Neural progenitor cell (in vitro differentiated cells): Measurements from ENCODE around the gene WLS. TPM values are rescaled to one million over a fixed set of nuclear protein-coding genes. Genes with fewer than 3 reads are reported as not detected.

Experiments
- DNase-seq: peaks from one replicate; pipeline ENCODE4 v3.0.0-alpha.2; 2016; ENCODE audit warnings: low spot score
- H2AFZ ChIP-seq: fragments of 200-600 bp; sonication (generic); replicated peaks from 2 replicates; pipeline ENCODE4 v1.6.1; 2016; ENCODE audit warnings: antibody characterized with exemption
- H3F3A ChIP-seq: fragments of 200-600 bp; sonication (generic); 2 replicates; pipeline ENCODE4 v1.6.1; 2016; ENCODE audit warnings: antibody characterized with exemption, low read depth
- H3K27ac ChIP-seq: fragments of 200-600 bp; sonication (generic); 2 replicates; pipeline ENCODE4 v1.5.1; 2016; ENCODE audit warnings: mild to moderate bottlenecking
- H3K27me3 ChIP-seq: fragments of 200-600 bp; sonication (generic); 2 replicates; pipeline ENCODE4 v1.6.1; 2016; ENCODE audit warnings: mild to moderate bottlenecking, moderate library complexity
- H3K36me3 ChIP-seq: fragments of 200-600 bp; sonication (generic); 2 replicates; pipeline ENCODE4 v1.5.1; 2016
- H3K4me1 ChIP-seq: fragments of 200-600 bp; sonication (generic); 2 replicates; pipeline ENCODE4 v1.6.1; 2016; ENCODE audit warnings: mixed run types
- H3K4me2 ChIP-seq: fragments of 200-600 bp; sonication (generic); 2 replicates; pipeline ENCODE4 v1.6.1; 2016
- H3K4me3 ChIP-seq: fragments of 200-600 bp; sonication (generic); 2 replicates; pipeline ENCODE4 v1.5.1; 2016
- H3K79me2 ChIP-seq: fragments of 200-600 bp; sonication (generic); 2 replicates; pipeline ENCODE4 v1.6.1; 2016; ENCODE audit warnings: low read depth
- H3K9ac ChIP-seq: fragments of 200-600 bp; sonication (generic); 2 replicates; pipeline ENCODE4 v1.6.1; 2016
- H3K9me3 ChIP-seq: fragments of 200-600 bp; sonication (generic); 2 replicates; pipeline ENCODE4 v1.5.1; 2016; ENCODE audit warnings: low read depth
- H4K20me1 ChIP-seq: fragments of 200-600 bp; sonication (generic); 2 replicates; pipeline ENCODE4 v1.6.1; 2016; ENCODE audit warnings: low read depth
- H3K27ac Mint-ChIP-seq: 3 replicates; pipeline ENCODE4 v1.8.0; 2021; ENCODE audit warnings: mixed read lengths
- H3K27me3 Mint-ChIP-seq: 2 replicates; pipeline ENCODE4 v1.8.0; 2022; ENCODE audit warnings: low read depth, mild to moderate bottlenecking, inconsistent platforms, moderate library complexity, mixed read lengths; ENCODE audit not compliant: insufficient read depth
- H3K36me3 Mint-ChIP-seq: 3 replicates; pipeline ENCODE4 v1.8.0; 2021; ENCODE audit warnings: mixed read lengths
- H3K4me1 Mint-ChIP-seq: 3 replicates; pipeline ENCODE4 v1.8.0; 2021; ENCODE audit warnings: mixed read lengths
- H3K4me3 Mint-ChIP-seq: 3 replicates; pipeline ENCODE4 v1.8.0; 2021; ENCODE audit warnings: mild to moderate bottlenecking, moderate library complexity, mixed read lengths
- H3K9me3 Mint-ChIP-seq: 3 replicates; pipeline ENCODE4 v1.8.0; 2020; ENCODE audit warnings: mixed read lengths
- EZH2 ChIP-seq: fragments of 200-600 bp; sonication (generic); IDR thresholded peaks from 2 replicates; pipeline ENCODE4 v1.6.1; 2017; ENCODE audit warnings: antibody characterized with exemption, mild to moderate bottlenecking, moderate library complexity
- EZH2phosphoT487 ChIP-seq: fragments of 200-600 bp; sonication (generic); IDR thresholded peaks from 2 replicates; pipeline ENCODE4 v1.6.1; 2017; ENCODE audit warnings: antibody characterized with exemption
- total RNA-seq: library from RNA; depleted of rRNA; stranded (reverse); fragments of >200 nt; gene quantifications from 2 replicates; pipeline ENCODE4 v1.2.3, GENCODE V29; 2015; ENCODE audit warnings: low replicate concordance
- TF ChIP-seq, protein P1 (sequence below): fragments of 200-600 bp; sonication (generic); IDR thresholded peaks from 2 replicates; pipeline ENCODE4 v1.5.1; 2017; ENCODE audit warnings: antibody characterized with exemption, mild to moderate bottlenecking

WLS gene
- total RNA-seq, 1 donor from 2014 or later: 259 TPM

DNA sequence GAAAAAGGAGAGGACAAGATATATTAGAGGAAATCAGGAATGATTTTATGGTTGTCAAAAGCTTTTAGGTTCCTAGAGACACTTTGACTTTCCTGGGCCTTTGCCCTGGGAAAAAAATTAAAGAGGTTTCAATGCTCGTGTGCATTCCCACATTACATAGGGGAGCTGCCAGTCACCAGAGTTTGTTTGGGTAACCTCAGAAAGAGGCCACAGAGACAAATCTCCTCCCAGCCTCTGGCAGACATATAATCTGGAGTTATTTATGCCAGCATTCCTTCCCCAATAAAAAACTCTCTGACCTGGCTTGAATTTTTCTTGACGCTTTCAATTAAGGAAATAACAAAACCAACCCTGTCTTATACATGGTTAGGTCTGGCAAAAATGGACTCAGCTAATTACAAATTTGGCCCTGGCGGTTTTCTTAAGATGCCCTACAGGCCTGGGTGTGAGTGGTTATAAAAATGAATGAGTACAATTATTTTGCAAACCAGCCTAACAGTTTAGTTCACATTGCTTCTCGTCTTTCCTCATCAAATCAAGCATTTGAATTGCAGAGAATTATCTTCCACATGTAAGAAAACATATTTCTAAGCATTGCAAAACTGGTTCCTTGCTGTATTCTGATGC is 63.7 kb downstream of the WLS start:
- Histone ChIP-seq H4K20me1 (peaks cover 15% of the 10 kb centered on the region), H3K79me2 (peaks cover 27% of the 10 kb centered on the region), H3K36me3 (no peaks in the 10 kb centered on the region), H3K4me2 (no peak overlapping the region), H3F3A (peaks cover 9% of the 10 kb centered on the region), H3K4me3 (no peak overlapping the region), H3K9ac (no peak overlapping the region), H3K4me1 (peaks cover 11% of the 10 kb centered on the region), H3K9me3 (no peaks in the 10 kb centered on the region), H3K27me3 (no peaks in the 10 kb centered on the region), H2AFZ (no peak overlapping the region), H3K27ac (no peak overlapping the region)
- no peak overlapping the region for H3K4me3 Mint-ChIP-seq
- peaks cover 18% of the 10 kb centered on the region for H3K4me1 Mint-ChIP-seq
- peaks cover 5% of the 10 kb centered on the region for H3K27me3 Mint-ChIP-seq
- peaks cover 14% of the 10 kb centered on the region for H3K9me3 Mint-ChIP-seq
- H3K36me3 Mint-ChIP-seq: peaks cover 54% of the 10 kb centered on the region
- H3K27ac Mint-ChIP-seq: no peak overlapping the region
- DNase-seq: no peak
- TF ChIP-seq EZH2phosphoT487 (no peak), EZH2 (no peak)
- TF ChIP-seq, protein P1, sequence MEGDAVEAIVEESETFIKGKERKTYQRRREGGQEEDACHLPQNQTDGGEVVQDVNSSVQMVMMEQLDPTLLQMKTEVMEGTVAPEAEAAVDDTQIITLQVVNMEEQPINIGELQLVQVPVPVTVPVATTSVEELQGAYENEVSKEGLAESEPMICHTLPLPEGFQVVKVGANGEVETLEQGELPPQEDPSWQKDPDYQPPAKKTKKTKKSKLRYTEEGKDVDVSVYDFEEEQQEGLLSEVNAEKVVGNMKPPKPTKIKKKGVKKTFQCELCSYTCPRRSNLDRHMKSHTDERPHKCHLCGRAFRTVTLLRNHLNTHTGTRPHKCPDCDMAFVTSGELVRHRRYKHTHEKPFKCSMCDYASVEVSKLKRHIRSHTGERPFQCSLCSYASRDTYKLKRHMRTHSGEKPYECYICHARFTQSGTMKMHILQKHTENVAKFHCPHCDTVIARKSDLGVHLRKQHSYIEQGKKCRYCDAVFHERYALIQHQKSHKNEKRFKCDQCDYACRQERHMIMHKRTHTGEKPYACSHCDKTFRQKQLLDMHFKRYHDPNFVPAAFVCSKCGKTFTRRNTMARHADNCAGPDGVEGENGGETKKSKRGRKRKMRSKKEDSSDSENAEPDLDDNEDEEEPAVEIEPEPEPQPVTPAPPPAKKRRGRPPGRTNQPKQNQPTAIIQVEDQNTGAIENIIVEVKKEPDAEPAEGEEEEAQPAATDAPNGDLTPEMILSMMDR: no peak

DNA sequence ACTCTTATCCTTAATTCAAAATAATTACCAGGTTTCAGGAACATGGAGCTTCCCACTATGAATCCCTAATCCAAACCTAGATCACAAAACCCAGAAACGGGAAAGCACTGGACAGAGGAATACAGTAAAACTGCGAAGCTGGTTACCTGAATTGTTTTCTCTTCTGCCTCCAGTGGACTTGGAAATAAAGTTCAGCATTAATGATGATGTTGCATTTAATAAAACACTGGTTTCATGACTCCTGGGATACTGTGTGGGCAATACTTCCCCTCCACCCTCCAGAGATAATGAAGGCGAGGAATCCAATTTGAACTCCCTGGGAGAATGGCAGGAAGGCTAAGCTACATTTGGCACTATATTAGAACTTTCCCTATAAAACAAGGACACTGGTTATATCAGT is 65.1 kb downstream of the WLS start:
- H3K27me3 Mint-ChIP-seq: peaks cover 5% of the 10 kb centered on the region
- TF ChIP-seq EZH2: no peak
- no peak overlapping the region for H3K4me3 ChIP-seq
- no peaks in the 10 kb centered on the region for H3F3A ChIP-seq
- no peaks in the 10 kb centered on the region for H3K27me3 ChIP-seq
- H3K4me1 Mint-ChIP-seq: peaks cover 5% of the 10 kb centered on the region
- H3K9ac ChIP-seq: no peak overlapping the region
- H3K4me2 ChIP-seq: no peak overlapping the region
- no peaks in the 10 kb centered on the region for H3K36me3 ChIP-seq
- peaks cover 21% of the 10 kb centered on the region for H3K9me3 Mint-ChIP-seq
- H3K4me3 Mint-ChIP-seq: no peak overlapping the region
- no peaks in the 10 kb centered on the region for H3K9me3 ChIP-seq
- no peak overlapping the region for H3K27ac ChIP-seq
- H2AFZ ChIP-seq: no peak overlapping the region
- peaks cover 63% of the 10 kb centered on the region for H3K36me3 Mint-ChIP-seq
- peaks cover 14% of the 10 kb centered on the region for H4K20me1 ChIP-seq
- peaks cover 23% of the 10 kb centered on the region for H3K79me2 ChIP-seq
- H3K4me1 ChIP-seq: no peaks in the 10 kb centered on the region
- no peak for DNase-seq
- no peak overlapping the region for H3K27ac Mint-ChIP-seq

DNA sequence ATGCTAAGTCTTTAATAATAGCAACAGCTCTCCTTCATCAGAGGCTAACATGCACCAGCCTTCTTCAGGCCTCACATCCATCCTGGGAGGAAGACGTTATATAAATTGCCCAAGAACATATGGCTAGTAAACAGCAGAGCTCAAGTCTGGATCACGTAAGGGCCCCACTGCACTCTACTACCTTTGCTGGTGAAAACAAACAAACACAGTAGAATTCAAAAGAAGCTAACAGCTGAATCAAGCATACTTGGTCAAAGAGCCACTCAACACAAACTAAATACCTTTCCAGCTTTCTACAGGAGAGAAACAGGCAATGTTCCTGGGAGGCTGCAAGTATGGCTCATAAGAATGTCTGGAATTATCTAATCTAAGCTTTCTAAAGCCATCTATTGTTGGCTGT is 66.0 kb downstream of the WLS start:
- Histone ChIP-seq H3K27ac (no peak overlapping the region), H4K20me1 (peaks cover 14% of the 10 kb centered on the region), H3K9me3 (no peaks in the 10 kb centered on the region), H3K79me2 (peaks cover 21% of the 10 kb centered on the region), H3K36me3 (no peaks in the 10 kb centered on the region), H3F3A (no peaks in the 10 kb centered on the region), H3K27me3 (no peaks in the 10 kb centered on the region), H2AFZ (no peak overlapping the region), H3K9ac (no peak overlapping the region), H3K4me2 (no peak overlapping the region), H3K4me3 (no peak overlapping the region), H3K4me1 (no peaks in the 10 kb centered on the region)
- no peak for DNase-seq
- Mint-ChIP-seq H3K27ac (no peak overlapping the region), H3K27me3 (peaks cover 5% of the 10 kb centered on the region), H3K4me1 (peaks cover 7% of the 10 kb centered on the region), H3K4me3 (no peak overlapping the region), H3K9me3 (peaks cover 20% of the 10 kb centered on the region), H3K36me3 (peaks cover 70% of the 10 kb centered on the region)
- TF ChIP-seq EZH2phosphoT487: no peak
- TF ChIP-seq EZH2: no peak
- TF ChIP-seq, protein P1: no peak

DNA sequence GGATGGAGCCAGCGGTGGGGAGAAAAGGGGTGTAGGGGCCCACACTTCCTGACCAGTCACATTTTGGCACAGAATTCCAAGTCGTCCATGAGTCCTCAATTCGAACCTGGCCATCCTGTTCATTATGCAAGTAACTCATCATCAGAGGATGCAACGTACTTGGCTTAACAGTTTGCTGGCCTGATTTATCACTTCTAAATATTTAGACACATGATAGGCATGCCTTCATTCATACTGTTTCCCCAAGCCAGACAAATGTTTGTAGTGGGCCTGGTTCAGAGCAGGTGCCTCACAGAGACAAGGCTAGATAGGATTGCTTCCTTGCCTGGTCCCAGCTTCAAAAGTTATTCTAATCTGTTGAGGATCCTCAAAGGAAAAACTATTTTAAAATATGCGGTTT is 66.7 kb downstream of the WLS start:
- Histone ChIP-seq H4K20me1 (peaks cover 11% of the 10 kb centered on the region), H2AFZ (no peak overlapping the region), H3K4me1 (no peaks in the 10 kb centered on the region), H3K36me3 (no peaks in the 10 kb centered on the region), H3K4me2 (no peak overlapping the region), H3K9ac (no peak overlapping the region), H3K79me2 (peaks cover 14% of the 10 kb centered on the region), H3K27ac (no peak overlapping the region), H3K9me3 (no peaks in the 10 kb centered on the region), H3F3A (no peaks in the 10 kb centered on the region), H3K4me3 (no peak overlapping the region), H3K27me3 (no peaks in the 10 kb centered on the region)
- Mint-ChIP-seq H3K9me3 (peaks cover 13% of the 10 kb centered on the region), H3K27me3 (peaks cover 5% of the 10 kb centered on the region), H3K4me3 (no peak overlapping the region), H3K36me3 (peaks cover 68% of the 10 kb centered on the region), H3K27ac (peak overlapping the region; percentile 60), H3K4me1 (peaks cover 6% of the 10 kb centered on the region)
- TF ChIP-seq, protein P1: no peak
- TF ChIP-seq EZH2: no peak
- no peak for TF ChIP-seq EZH2phosphoT487
- DNase-seq: no peak
